ENCODE results near the gene SMIM14.
"Not testable (repeated sequence)": the region's sequence is repeated elsewhere in the genome, so short reads cannot be mapped to it uniquely, and the experiment has no call there.

SMIM14 gene

GRCh38 chr4:39526765-39527295 lies 111.8 kb downstream of the SMIM14 start:
- H3K4me1 ChIP-seq (ENCODE audit: insufficient read depth, low read length): peaks cover 3% of the 10 kb centered on the region; the same call in 1 of the 2 replicates
- no peaks in the 10 kb centered on the region for H3K27me3 ChIP-seq (ENCODE audit: insufficient read depth, low read length)
- peaks cover 20% of the 10 kb centered on the region for H3K9me3 ChIP-seq (ENCODE audit: insufficient read depth, low read depth, low read length)
- peak overlapping the region; percentile 74 for H3K27ac ChIP-seq (ENCODE audit: low read length)
- peaks cover 23% of the 10 kb centered on the region for H3K36me3 ChIP-seq (ENCODE audit: insufficient read depth, low read depth, low read length)
- H3K4me3 ChIP-seq (ENCODE audit: low read length): peak overlapping the region; percentile 94
- H3K9ac ChIP-seq (ENCODE audit: low read depth, low read length): peak overlapping the region; percentile 92

- no peak overlapping the region for H3K27ac ChIP-seq (ENCODE audit: low read length)
These were observed 112.6 kb downstream of the SMIM14 start for GRCh38 chr4:39525822-39526690.

GRCh38 chr4:39524161-39524957 lies 114.3 kb downstream of the SMIM14 start:
- Histone ChIP-seq H3K9me3 (ENCODE audit: insufficient read depth, low read depth, low read length) (no peaks in the 10 kb centered on the region), H3K4me3 (ENCODE audit: low read length) (no peak overlapping the region), H3K4me1 (ENCODE audit: insufficient read depth, low read length) (peaks cover 3% of the 10 kb centered on the region; the same call in 1 of the 2 replicates), H3K27ac (ENCODE audit: low read length) (no peak overlapping the region), H3K9ac (ENCODE audit: low read depth, low read length) (no peak overlapping the region), H3K27me3 (ENCODE audit: insufficient read depth, low read length) (no peaks in the 10 kb centered on the region), H3K36me3 (ENCODE audit: insufficient read depth, low read depth, low read length) (peaks cover 14% of the 10 kb centered on the region)

More at GRCh38 chr4:39525822-39526690, 112.6 kb downstream of the SMIM14 start:
- H3K9ac ChIP-seq (ENCODE audit: low read depth, low read length): peak overlapping the region; percentile 92
- H3K4me1 ChIP-seq (ENCODE audit: insufficient read depth, low read length): peaks cover 3% of the 10 kb centered on the region; the same call in 1 of the 2 replicates
- peak overlapping the region; percentile 94 for H3K4me3 ChIP-seq (ENCODE audit: low read length)
- peaks cover 16% of the 10 kb centered on the region for H3K36me3 ChIP-seq (ENCODE audit: insufficient read depth, low read depth, low read length)
- H3K9me3 ChIP-seq (ENCODE audit: insufficient read depth, low read depth, low read length): peaks cover 13% of the 10 kb centered on the region
- H3K27me3 ChIP-seq (ENCODE audit: insufficient read depth, low read length): no peaks in the 10 kb centered on the region

GRCh38 chr4:39522068-39522467 lies 116.6 kb downstream of the SMIM14 start:
- Histone ChIP-seq H3K4me3 (ENCODE audit: low read length) (no peak overlapping the region), H3K9ac (ENCODE audit: low read depth, low read length) (no peak overlapping the region), H3K9me3 (ENCODE audit: insufficient read depth, low read depth, low read length) (no peaks in the 10 kb centered on the region), H3K36me3 (ENCODE audit: insufficient read depth, low read depth, low read length) (peaks cover 32% of the 10 kb centered on the region), H3K27me3 (ENCODE audit: insufficient read depth, low read length) (no peaks in the 10 kb centered on the region), H3K27ac (ENCODE audit: low read length) (no peak overlapping the region), H3K4me1 (ENCODE audit: insufficient read depth, low read length) (no peaks in the 10 kb centered on the region; the same call in 1 of the 2 replicates)

- Histone ChIP-seq H3K36me3 (ENCODE audit: insufficient read depth, low read depth, low read length) (peaks cover 37% of the 10 kb centered on the region), H3K4me3 (ENCODE audit: low read length) (no peak overlapping the region), H3K4me1 (ENCODE audit: insufficient read depth, low read length) (no peaks in the 10 kb centered on the region; the same call in 1 of the 2 replicates), H3K27me3 (ENCODE audit: insufficient read depth, low read length) (no peaks in the 10 kb centered on the region), H3K27ac (ENCODE audit: low read length) (no peak overlapping the region), H3K9me3 (ENCODE audit: insufficient read depth, low read depth, low read length) (no peaks in the 10 kb centered on the region), H3K9ac (ENCODE audit: low read depth, low read length) (no peak overlapping the region)
These were observed 117.3 kb downstream of the SMIM14 start for GRCh38 chr4:39521253-39521919.

DNA sequence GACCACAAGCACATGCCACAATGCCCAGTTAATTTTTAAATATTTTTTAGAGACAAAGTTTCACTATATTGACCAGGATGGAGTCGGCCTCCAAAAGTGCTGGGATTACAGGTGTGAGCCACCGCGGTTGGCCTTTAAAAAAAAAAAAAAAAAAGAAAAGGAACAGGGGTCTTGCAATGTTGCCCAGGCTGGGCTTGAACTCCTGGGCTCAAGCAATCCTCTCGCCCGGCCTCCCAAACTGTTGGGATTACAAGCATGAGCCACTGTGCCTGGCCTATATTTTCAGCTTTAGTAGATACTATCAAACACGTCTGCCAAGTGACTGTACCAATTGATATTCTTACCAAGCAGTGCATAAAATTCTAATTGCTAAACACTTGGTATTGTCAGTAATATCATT lies 120.2 kb downstream of the SMIM14 start:
- Histone ChIP-seq H3K9me3 (ENCODE audit: insufficient read depth, low read depth, low read length) (no peaks in the 10 kb centered on the region), H3K4me3 (ENCODE audit: low read length) (no peak overlapping the region), H3K9ac (ENCODE audit: low read depth, low read length) (no peak overlapping the region), H3K27ac (ENCODE audit: low read length) (no peak overlapping the region), H3K36me3 (ENCODE audit: insufficient read depth, low read depth, low read length) (peaks cover 43% of the 10 kb centered on the region), H3K27me3 (ENCODE audit: insufficient read depth, low read length) (no peaks in the 10 kb centered on the region), H3K4me1 (ENCODE audit: insufficient read depth, low read length) (no peaks in the 10 kb centered on the region)

GRCh38 chr4:39516407-39516966 lies 122.2 kb downstream of the SMIM14 start:
- Histone ChIP-seq H3K9ac (ENCODE audit: low read depth, low read length) (no peak overlapping the region), H3K4me3 (ENCODE audit: low read length) (no peak overlapping the region), H3K27me3 (ENCODE audit: insufficient read depth, low read length) (no peaks in the 10 kb centered on the region), H3K27ac (ENCODE audit: low read length) (no peak overlapping the region), H3K4me1 (ENCODE audit: insufficient read depth, low read length) (no peaks in the 10 kb centered on the region), H3K36me3 (ENCODE audit: insufficient read depth, low read depth, low read length) (peaks cover 62% of the 10 kb centered on the region), H3K9me3 (ENCODE audit: insufficient read depth, low read depth, low read length) (no peaks in the 10 kb centered on the region)

GRCh38 chr4:39515669-39516401 lies 122.8 kb downstream of the SMIM14 start:
- H3K9ac ChIP-seq (ENCODE audit: low read depth, low read length); H3K27me3 ChIP-seq (ENCODE audit: insufficient read depth, low read length); H3K27ac ChIP-seq (ENCODE audit: low read length); H3K4me1 ChIP-seq (ENCODE audit: insufficient read depth, low read length); H3K9me3 ChIP-seq (ENCODE audit: insufficient read depth, low read depth, low read length); H3K4me3 ChIP-seq (ENCODE audit: low read length): not testable (repeated sequence)
- H3K36me3 ChIP-seq (ENCODE audit: insufficient read depth, low read depth, low read length): peaks cover 66% of the 10 kb centered on the region

DNA sequence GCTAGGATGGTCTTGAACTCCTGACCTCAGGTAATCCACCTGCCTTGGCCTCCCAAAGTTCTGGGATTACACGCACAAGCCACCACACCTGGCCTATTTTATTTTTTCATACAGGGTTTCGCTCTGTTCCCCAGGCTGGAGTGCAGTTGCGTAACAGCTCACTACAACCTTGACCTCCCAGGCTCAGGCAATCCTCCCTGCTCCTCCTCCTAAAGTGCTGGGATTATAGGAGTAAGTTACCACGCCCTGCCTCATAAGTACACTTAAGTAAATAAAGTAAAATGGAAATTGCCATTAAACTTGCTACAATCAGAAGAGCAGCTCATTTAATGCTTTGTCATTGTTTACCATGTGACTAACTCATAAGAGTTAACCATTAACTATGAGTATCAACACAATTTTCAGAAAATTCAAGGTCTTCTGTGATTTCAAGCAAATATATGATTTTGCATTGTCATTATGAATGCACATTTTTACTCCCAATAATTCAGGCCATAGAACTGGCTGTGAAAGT lies 123.7 kb downstream of the SMIM14 start:
- no peaks in the 10 kb centered on the region for H3K4me1 ChIP-seq (ENCODE audit: insufficient read depth, low read length)
- H3K4me3 ChIP-seq (ENCODE audit: low read length): no peak overlapping the region
- H3K27me3 ChIP-seq (ENCODE audit: insufficient read depth, low read length): no peaks in the 10 kb centered on the region
- H3K36me3 ChIP-seq (ENCODE audit: insufficient read depth, low read depth, low read length): peaks cover 70% of the 10 kb centered on the region
- H3K9me3 ChIP-seq (ENCODE audit: insufficient read depth, low read depth, low read length): no peaks in the 10 kb centered on the region
- H3K27ac ChIP-seq (ENCODE audit: low read length): no peak overlapping the region
- no peak overlapping the region for H3K9ac ChIP-seq (ENCODE audit: low read depth, low read length)

- H3K36me3 ChIP-seq (ENCODE audit: insufficient read depth, low read depth, low read length): peaks cover 72% of the 10 kb centered on the region
- H3K27me3 ChIP-seq (ENCODE audit: insufficient read depth, low read length); H3K4me3 ChIP-seq (ENCODE audit: low read length); H3K27ac ChIP-seq (ENCODE audit: low read length); H3K4me1 ChIP-seq (ENCODE audit: insufficient read depth, low read length); H3K9ac ChIP-seq (ENCODE audit: low read depth, low read length); H3K9me3 ChIP-seq (ENCODE audit: insufficient read depth, low read depth, low read length): not testable (repeated sequence)
These were observed 124.4 kb downstream of the SMIM14 start for GRCh38 chr4:39514266-39514665.

Measured in iPS-20b (cell line).